ENCODE results near the gene ZBTB22. TPM values are rescaled to one million over a fixed set of nuclear protein-coding genes. Genes with fewer than 3 reads are reported as not detected.
A peak's percentile ranks its signal among the peaks of the same experiment; 100 is the strongest.

The ZBTB22 gene
- total RNA-seq, 1 donor from 2014 or later: 17.7 TPM

GRCh38 chr6:33304216-33304615 is 13.3 kb downstream of the ZBTB22 start:
- H3K4me1 ChIP-seq (ENCODE audit: control insufficient read depth in 3 of 3, insufficient read depth in 3 of 3, low read length in 3 of 3): peaks cover 5 to 9% (median 6%) of the 10 kb centered on the region in 3 donors
- peaks cover 12 to 21% (median 21%) of the 10 kb centered on the region in 3 donors for H3K36me3 ChIP-seq (ENCODE audit: control insufficient read depth in 3 of 3, insufficient read depth in 3 of 3, low read length in 3 of 3)
- no peak overlapping the region for H3K27ac ChIP-seq (ENCODE audit: low read depth, low read length)
- H3K9ac ChIP-seq (ENCODE audit: low read depth in 1 of 3, low read length in 3 of 3): no peak overlapping the region
- no peak overlapping the region for H3K4me3 ChIP-seq (ENCODE audit: low read length in 3 of 3)
- H3K9me3 ChIP-seq (ENCODE audit: control insufficient read depth in 3 of 3, low read length in 3 of 3): no peaks in the 10 kb centered on the region
- H3K27me3 ChIP-seq (ENCODE audit: control insufficient read depth in 3 of 3, insufficient read depth in 3 of 3, low read length in 3 of 3): no peaks in the 10 kb centered on the region

GRCh38 chr6:33301877-33302276 is 15.7 kb downstream of the ZBTB22 start:
- H3K9ac ChIP-seq (ENCODE audit: low read depth in 1 of 3, low read length in 3 of 3): no peak overlapping the region
- no peak overlapping the region for H3K4me3 ChIP-seq (ENCODE audit: low read length in 3 of 3)
- H3K4me1 ChIP-seq (ENCODE audit: control insufficient read depth in 3 of 3, insufficient read depth in 3 of 3, low read length in 3 of 3): peaks cover 16 to 24% (median 17%) of the 10 kb centered on the region in 3 donors
- no peak overlapping the region for H3K27ac ChIP-seq (ENCODE audit: low read depth, low read length)
- H3K36me3 ChIP-seq (ENCODE audit: control insufficient read depth in 3 of 3, insufficient read depth in 3 of 3, low read length in 3 of 3): peaks cover 13 to 21% (median 18%) of the 10 kb centered on the region in 3 donors
- no peaks in the 10 kb centered on the region for H3K9me3 ChIP-seq (ENCODE audit: control insufficient read depth in 3 of 3, low read length in 3 of 3)
- no peaks in the 10 kb centered on the region for H3K27me3 ChIP-seq (ENCODE audit: control insufficient read depth in 3 of 3, insufficient read depth in 3 of 3, low read length in 3 of 3)

- Histone ChIP-seq H3K4me1 (ENCODE audit: control insufficient read depth in 3 of 3, insufficient read depth in 3 of 3, low read length in 3 of 3) (peaks cover 16 to 25% (median 17%) of the 10 kb centered on the region in 3 donors), H3K9me3 (ENCODE audit: control insufficient read depth in 3 of 3, low read length in 3 of 3) (no peaks in the 10 kb centered on the region), H3K9ac (ENCODE audit: low read depth in 1 of 3, low read length in 3 of 3) (peak overlapping the region; percentile 84 to 98 (median 98)), H3K4me3 (ENCODE audit: low read length in 3 of 3) (peak overlapping the region; percentile 88 to 99 (median 98)), H3K27ac (ENCODE audit: low read depth, low read length) (peak overlapping the region; percentile 97), H3K27me3 (ENCODE audit: control insufficient read depth in 3 of 3, insufficient read depth in 3 of 3, low read length in 3 of 3) (no peaks in the 10 kb centered on the region), H3K36me3 (ENCODE audit: control insufficient read depth in 3 of 3, insufficient read depth in 3 of 3, low read length in 3 of 3) (peaks cover 26 to 29% (median 27%) of the 10 kb centered on the region in 3 donors)
Measured at GRCh38 chr6:33299237-33299944, 18.2 kb downstream of the ZBTB22 start.

GRCh38 chr6:33298773-33299236 is 18.7 kb downstream of the ZBTB22 start, which contains the start of gene RGL2:
RGL2 (minus strand) TSS chr6:33298942; CDS start chr6:33298610, 332 bp downstream.
- Histone ChIP-seq H3K27ac (ENCODE audit: low read depth, low read length) (peak within 1 kb of the TSS; percentile 97), H3K27me3 (ENCODE audit: control insufficient read depth in 3 of 3, insufficient read depth in 3 of 3, low read length in 3 of 3) (no peaks in the 10 kb centered on the region), H3K9me3 (ENCODE audit: control insufficient read depth in 3 of 3, low read length in 3 of 3) (no peaks in the 10 kb centered on the region), H3K36me3 (ENCODE audit: control insufficient read depth in 3 of 3, insufficient read depth in 3 of 3, low read length in 3 of 3) (peaks cover 25 to 30% (median 29%) of the 10 kb centered on the region in 3 donors), H3K4me1 (ENCODE audit: control insufficient read depth in 3 of 3, insufficient read depth in 3 of 3, low read length in 3 of 3) (peaks cover 16 to 25% (median 17%) of the 10 kb centered on the region in 3 donors), H3K9ac (ENCODE audit: low read depth in 1 of 3, low read length in 3 of 3) (peak within 1 kb of the TSS; percentile 84 to 98 (median 98)), H3K4me3 (ENCODE audit: low read length in 3 of 3) (peak within 1 kb of the TSS; percentile 88 to 99 (median 98))

- peaks cover 29 to 36% (median 33%) of the 10 kb centered on the region in 3 donors for H3K36me3 ChIP-seq (ENCODE audit: control insufficient read depth in 3 of 3, insufficient read depth in 3 of 3, low read length in 3 of 3)
- H3K27me3 ChIP-seq (ENCODE audit: control insufficient read depth in 3 of 3, insufficient read depth in 3 of 3, low read length in 3 of 3): no peaks in the 10 kb centered on the region
- H3K9ac ChIP-seq (ENCODE audit: low read depth in 1 of 3, low read length in 3 of 3): peak overlapping the region; percentile 75 to 98 (median 98)
- peak overlapping the region; percentile 97 for H3K27ac ChIP-seq (ENCODE audit: low read depth, low read length)
- H3K9me3 ChIP-seq (ENCODE audit: control insufficient read depth in 3 of 3, low read length in 3 of 3): no peaks in the 10 kb centered on the region
- H3K4me1 ChIP-seq (ENCODE audit: control insufficient read depth in 3 of 3, insufficient read depth in 3 of 3, low read length in 3 of 3): peaks cover 16 to 25% (median 17%) of the 10 kb centered on the region in 3 donors
- peak overlapping the region; percentile 88 to 99 (median 98) for H3K4me3 ChIP-seq (ENCODE audit: low read length in 3 of 3)
Measured at GRCh38 chr6:33297956-33298772, 19.4 kb downstream of the ZBTB22 start.

GRCh38 chr6:33297406-33297955 is 20.1 kb downstream of the ZBTB22 start:
- peak overlapping the region; percentile 52 to 98 (median 54) for H3K4me3 ChIP-seq (ENCODE audit: low read length in 3 of 3)
- peak overlapping the region; percentile 43 to 76 (median 62) for H3K9ac ChIP-seq (ENCODE audit: low read depth in 1 of 3, low read length in 3 of 3)
- peaks cover 16 to 25% (median 17%) of the 10 kb centered on the region in 3 donors for H3K4me1 ChIP-seq (ENCODE audit: control insufficient read depth in 3 of 3, insufficient read depth in 3 of 3, low read length in 3 of 3)
- H3K36me3 ChIP-seq (ENCODE audit: control insufficient read depth in 3 of 3, insufficient read depth in 3 of 3, low read length in 3 of 3): peaks cover 36 to 43% (median 37%) of the 10 kb centered on the region in 3 donors
- H3K27me3 ChIP-seq (ENCODE audit: control insufficient read depth in 3 of 3, insufficient read depth in 3 of 3, low read length in 3 of 3): no peaks in the 10 kb centered on the region
- peak overlapping the region; percentile 97 for H3K27ac ChIP-seq (ENCODE audit: low read depth, low read length)
- no peaks in the 10 kb centered on the region for H3K9me3 ChIP-seq (ENCODE audit: control insufficient read depth in 3 of 3, low read length in 3 of 3)

- H3K36me3 ChIP-seq (ENCODE audit: control insufficient read depth in 3 of 3, insufficient read depth in 3 of 3, low read length in 3 of 3): peaks cover 41 to 49% (median 43%) of the 10 kb centered on the region in 3 donors
- no peaks in the 10 kb centered on the region for H3K27me3 ChIP-seq (ENCODE audit: control insufficient read depth in 3 of 3, insufficient read depth in 3 of 3, low read length in 3 of 3)
- H3K9ac ChIP-seq (ENCODE audit: low read depth in 1 of 3, low read length in 3 of 3): peak overlapping the region in 2 of 3 donors; percentile 62 to 76
- peaks cover 16 to 25% (median 17%) of the 10 kb centered on the region in 3 donors for H3K4me1 ChIP-seq (ENCODE audit: control insufficient read depth in 3 of 3, insufficient read depth in 3 of 3, low read length in 3 of 3)
- H3K9me3 ChIP-seq (ENCODE audit: control insufficient read depth in 3 of 3, low read length in 3 of 3): no peaks in the 10 kb centered on the region
- H3K27ac ChIP-seq (ENCODE audit: low read depth, low read length): peak overlapping the region; percentile 97
- H3K4me3 ChIP-seq (ENCODE audit: low read length in 3 of 3): peak overlapping the region; percentile 52 to 98 (median 54)
Measured at GRCh38 chr6:33296797-33297405, 20.6 kb downstream of the ZBTB22 start.

- Histone ChIP-seq H3K9me3 (ENCODE audit: control insufficient read depth in 3 of 3, low read length in 3 of 3) (no peaks in the 10 kb centered on the region), H3K27me3 (ENCODE audit: control insufficient read depth in 3 of 3, insufficient read depth in 3 of 3, low read length in 3 of 3) (no peaks in the 10 kb centered on the region), H3K27ac (ENCODE audit: low read depth, low read length) (no peak overlapping the region), H3K36me3 (ENCODE audit: control insufficient read depth in 3 of 3, insufficient read depth in 3 of 3, low read length in 3 of 3) (peaks cover 52 to 53% (median 53%) of the 10 kb centered on the region in 3 donors), H3K9ac (ENCODE audit: low read depth in 1 of 3, low read length in 3 of 3) (no peak overlapping the region), H3K4me1 (ENCODE audit: control insufficient read depth in 3 of 3, insufficient read depth in 3 of 3, low read length in 3 of 3) (peaks cover 16 to 25% (median 17%) of the 10 kb centered on the region in 3 donors), H3K4me3 (ENCODE audit: low read length in 3 of 3) (no peak overlapping the region)
Measured at GRCh38 chr6:33295621-33296369, 21.7 kb downstream of the ZBTB22 start.

Data from skeletal muscle tissue (tissue), 4 donors.